HG03045 (cell line): ENCODE data around the gene DDTL.
"Not testable (repeated sequence)": the region's sequence is repeated elsewhere in the genome, so short reads cannot be mapped to it uniquely, and the experiment has no call there.

Experiments used
- ATAC-seq: cut with Tn5 transposase; IDR thresholded peaks from one replicate; pipeline ENCODE4 v1.9.1; 2021; ENCODE audit warnings: mild to moderate bottlenecking, moderate library complexity; ENCODE audit not compliant: unreplicated experiment

Gene DDTL

GRCh38 chr22:23966568-23966967 is at the start of gene DDTL:
Gene DDTL, plus strand, starts transcription at chr22:23966888. Its CDS starts 27 bp downstream, at chr22:23966915.
- peak; percentile 88 for ATAC-seq

- ATAC-seq = not testable (repeated sequence)
Measured at GRCh38 chr22:23920267-23920611, 46.4 kb upstream of the DDTL start.

GRCh38 chr22:23921586-23922201 is 45.0 kb upstream of the DDTL start:
- ATAC-seq = not testable (repeated sequence)

- no peak for ATAC-seq
Measured at GRCh38 chr22:23922921-23923320, 43.8 kb upstream of the DDTL start.

- no peak for ATAC-seq
Measured at GRCh38 chr22:23925020-23925606, 41.6 kb upstream of the DDTL start.

- no peak for ATAC-seq
Measured at GRCh38 chr22:23926561-23926960, 40.1 kb upstream of the DDTL start.

- no peak for ATAC-seq
Measured at GRCh38 chr22:23938328-23939016, 28.2 kb upstream of the DDTL start.

- no peak for ATAC-seq
Measured at GRCh38 chr22:23939017-23939357, 27.7 kb upstream of the DDTL start.

- not testable (repeated sequence) for ATAC-seq
Measured at GRCh38 chr22:23940166-23940565, 26.5 kb upstream of the DDTL start.

- not testable (repeated sequence) for ATAC-seq
Measured at GRCh38 chr22:23947391-23947790, 19.3 kb upstream of the DDTL start.

- ATAC-seq = not testable (repeated sequence)
Measured at GRCh38 chr22:23949764-23950163, 16.9 kb upstream of the DDTL start.

- ATAC-seq = not testable (repeated sequence)
Measured at GRCh38 chr22:23951383-23951782, 15.3 kb upstream of the DDTL start.

GRCh38 chr22:23952794-23953405 is 13.8 kb upstream of the DDTL start:
- not testable (repeated sequence) for ATAC-seq

- ATAC-seq = not testable (repeated sequence)
Measured at GRCh38 chr22:23953485-23953884, 13.2 kb upstream of the DDTL start.

- ATAC-seq = not testable (repeated sequence)
Measured at GRCh38 chr22:23954193-23954990, 12.3 kb upstream of the DDTL start.

GRCh38 chr22:23954991-23955305 is 11.7 kb upstream of the DDTL start:
- ATAC-seq = not testable (repeated sequence)

GRCh38 chr22:23955886-23956285 is 10.8 kb upstream of the DDTL start:
- ATAC-seq = not testable (repeated sequence)

- not testable (repeated sequence) for ATAC-seq
Measured at GRCh38 chr22:23956301-23956900, 10.3 kb upstream of the DDTL start.

GRCh38 chr22:23961084-23961771 is 5.5 kb upstream of the DDTL start, which contains the start of gene GSTT2B:
Gene GSTT2B, minus strand, starts transcription at chr22:23961195. Its CDS starts 64 bp downstream, at chr22:23961131.
- not testable (repeated sequence) for ATAC-seq

- ATAC-seq = peak; percentile 22
Measured at GRCh38 chr22:23966094-23966493, 594 bp upstream of the DDTL start.
